ENCODE results near the gene METTL25. TPM values are rescaled to one million over a fixed set of nuclear protein-coding genes. Genes with fewer than 3 reads are reported as not detected.

Gene METTL25
- total RNA-seq, 1 donor from 2014 or later = 14.3 TPM

GRCh38 chr12:82468563-82468962 is 110.2 kb downstream of the METTL25 start:
- Mint-ChIP-seq H3K27ac (no peak overlapping the region), H3K4me3 (no peak overlapping the region), H3K9me3 (no peaks in the 10 kb centered on the region), H3K27me3 (no peaks in the 10 kb centered on the region), H3K36me3 (peaks cover 15% of the 10 kb centered on the region), H3K4me1 (ENCODE audit: unreplicated experiment) (no peaks in the 10 kb centered on the region)
- no peak for DNase-seq (ENCODE audit: extremely low spot score, unreplicated experiment)
- TF ChIP-seq, protein P1, sequence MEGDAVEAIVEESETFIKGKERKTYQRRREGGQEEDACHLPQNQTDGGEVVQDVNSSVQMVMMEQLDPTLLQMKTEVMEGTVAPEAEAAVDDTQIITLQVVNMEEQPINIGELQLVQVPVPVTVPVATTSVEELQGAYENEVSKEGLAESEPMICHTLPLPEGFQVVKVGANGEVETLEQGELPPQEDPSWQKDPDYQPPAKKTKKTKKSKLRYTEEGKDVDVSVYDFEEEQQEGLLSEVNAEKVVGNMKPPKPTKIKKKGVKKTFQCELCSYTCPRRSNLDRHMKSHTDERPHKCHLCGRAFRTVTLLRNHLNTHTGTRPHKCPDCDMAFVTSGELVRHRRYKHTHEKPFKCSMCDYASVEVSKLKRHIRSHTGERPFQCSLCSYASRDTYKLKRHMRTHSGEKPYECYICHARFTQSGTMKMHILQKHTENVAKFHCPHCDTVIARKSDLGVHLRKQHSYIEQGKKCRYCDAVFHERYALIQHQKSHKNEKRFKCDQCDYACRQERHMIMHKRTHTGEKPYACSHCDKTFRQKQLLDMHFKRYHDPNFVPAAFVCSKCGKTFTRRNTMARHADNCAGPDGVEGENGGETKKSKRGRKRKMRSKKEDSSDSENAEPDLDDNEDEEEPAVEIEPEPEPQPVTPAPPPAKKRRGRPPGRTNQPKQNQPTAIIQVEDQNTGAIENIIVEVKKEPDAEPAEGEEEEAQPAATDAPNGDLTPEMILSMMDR (conservative IDR thresholded peaks at IDR 0.05) = no peak

DNA sequence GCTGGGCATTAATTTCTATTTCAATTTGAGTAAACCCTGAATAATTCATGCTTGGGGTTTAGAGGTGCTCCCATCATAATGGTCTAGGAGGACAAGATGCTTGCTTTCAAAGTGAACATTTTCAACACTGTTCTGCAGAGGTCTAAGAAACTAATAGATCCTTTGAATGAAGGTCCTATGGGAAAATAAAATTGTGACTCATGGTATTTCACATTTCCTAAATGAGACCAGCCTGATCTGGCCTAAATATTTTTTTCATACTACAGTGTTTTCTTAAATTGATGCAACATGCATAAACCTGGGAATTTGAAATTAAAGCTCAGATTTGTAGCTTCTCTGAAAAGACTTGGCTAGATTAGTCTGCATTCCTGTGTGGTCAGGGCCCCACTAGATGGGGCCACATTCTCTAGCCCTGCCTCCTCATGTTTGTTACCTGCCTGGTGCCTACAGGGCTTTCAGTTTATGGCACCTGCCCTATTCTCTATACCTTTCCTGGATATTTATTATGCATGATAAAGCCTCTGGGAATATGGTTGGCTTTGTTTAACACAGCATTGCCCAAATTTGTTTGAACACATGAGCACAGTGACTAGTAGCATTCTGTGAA is 112.7 kb downstream of the METTL25 start:
- H3K27me3 Mint-ChIP-seq = no peaks in the 10 kb centered on the region
- H3K4me1 Mint-ChIP-seq (ENCODE audit: unreplicated experiment) = no peaks in the 10 kb centered on the region
- no peaks in the 10 kb centered on the region for H3K9me3 Mint-ChIP-seq
- H3K27ac Mint-ChIP-seq = no peak overlapping the region
- no peak for DNase-seq (ENCODE audit: extremely low spot score, unreplicated experiment)
- H3K4me3 Mint-ChIP-seq = no peak overlapping the region
- TF ChIP-seq, protein P1 (conservative IDR thresholded peaks at IDR 0.05) = no peak
- H3K36me3 Mint-ChIP-seq = peaks cover 12% of the 10 kb centered on the region

- no peak for DNase-seq (ENCODE audit: extremely low spot score, unreplicated experiment)
- H3K36me3 Mint-ChIP-seq = peaks cover 12% of the 10 kb centered on the region
- H3K9me3 Mint-ChIP-seq = no peaks in the 10 kb centered on the region
- TF ChIP-seq, protein P1 (conservative IDR thresholded peaks at IDR 0.05) = no peak
- H3K27ac Mint-ChIP-seq = no peak overlapping the region
- no peaks in the 10 kb centered on the region for H3K4me1 Mint-ChIP-seq (ENCODE audit: unreplicated experiment)
- H3K4me3 Mint-ChIP-seq = no peak overlapping the region
- no peaks in the 10 kb centered on the region for H3K27me3 Mint-ChIP-seq
These were observed 114.9 kb downstream of the METTL25 start for GRCh38 chr12:82473111-82473754.

- TF ChIP-seq, protein P1 (conservative IDR thresholded peaks at IDR 0.05) = no peak
- no peak for DNase-seq (ENCODE audit: extremely low spot score, unreplicated experiment)
- Mint-ChIP-seq H3K4me3 (no peak overlapping the region), H3K27me3 (no peaks in the 10 kb centered on the region), H3K36me3 (peaks cover 6% of the 10 kb centered on the region), H3K27ac (no peak overlapping the region), H3K9me3 (no peaks in the 10 kb centered on the region), H3K4me1 (ENCODE audit: unreplicated experiment) (no peaks in the 10 kb centered on the region)
These were observed 116.0 kb downstream of the METTL25 start for GRCh38 chr12:82474181-82474797.

- Mint-ChIP-seq H3K4me3 (no peak overlapping the region), H3K36me3 (peaks cover 6% of the 10 kb centered on the region), H3K27me3 (no peaks in the 10 kb centered on the region), H3K27ac (no peak overlapping the region), H3K9me3 (no peaks in the 10 kb centered on the region), H3K4me1 (ENCODE audit: unreplicated experiment) (no peaks in the 10 kb centered on the region)
- no peak for DNase-seq (ENCODE audit: extremely low spot score, unreplicated experiment)
- TF ChIP-seq, protein P1 (conservative IDR thresholded peaks at IDR 0.05) = no peak
These were observed 116.5 kb downstream of the METTL25 start for GRCh38 chr12:82474798-82475184.

Measured in type B pancreatic cell (in vitro differentiated cells).